PFSK-1 (cell line): ENCODE measurements around the gene SEC31B.

Source experiments
- FOXP2 ChIP-seq: optimal IDR thresholded peaks from 2 replicates; pipeline ENCODE3; 2011; ENCODE audit warnings: borderline replicate concordance, control low read depth, inconsistent platforms; ENCODE audit not compliant: insufficient read depth; ENCODE audit errors: extremely low read length, extremely low read depth
- POLR2AphosphoS5 ChIP-seq: IDR thresholded peaks from 2 replicates; pipeline ENCODE4 v1.6.1; 2012; ENCODE audit warnings: low read depth, mild to moderate bottlenecking, control low read depth, low read length, moderate library complexity
- REST ChIP-seq, 2 experiments: IDR thresholded peaks; 2 replicates each; pipeline versions ENCODE4 v1.6.1 to v1.8.0; 2011 to 2012; ENCODE audit warnings: low read depth in 2 of 2, low read length in 2 of 2, control low read depth in 1 of 2, inconsistent platforms in 1 of 2, mild to moderate bottlenecking in 1 of 2, moderate library complexity in 1 of 2; ENCODE audit not compliant: insufficient read depth in 1 of 2
- SIN3A ChIP-seq: IDR thresholded peaks from 2 replicates; pipeline ENCODE4 v1.6.1; 2012; ENCODE audit warnings: mild to moderate bottlenecking, low read length, moderate library complexity, borderline replicate concordance; ENCODE audit not compliant: insufficient read depth
- TAF1 ChIP-seq: IDR thresholded peaks from 2 replicates; pipeline ENCODE4 v1.6.1; 2012; ENCODE audit warnings: low read length, control low read depth, borderline replicate concordance; ENCODE audit not compliant: insufficient read depth

GRCh38 chr10:100516847-100517246, 2.8 kb downstream of the SEC31B start:
- no peak for TF ChIP-seq TAF1
- no peak for TF ChIP-seq REST (IDR thresholded peaks at IDR 0.05; ENCODE audit: insufficient read depth in 1 of 2, low read depth in 2 of 2, low read length in 2 of 2)
- TF ChIP-seq POLR2AphosphoS5: no peak
- TF ChIP-seq FOXP2: no peak
- TF ChIP-seq SIN3A: no peak
